Naive thymus-derived CD4-positive, alpha-beta T cell (primary cell): ENCODE results near the gene SNX3. TPM values are rescaled to one million over a fixed set of nuclear protein-coding genes. Genes with fewer than 3 reads are reported as not detected.

ENCODE experiments used
- ATAC-seq: fragments of 150-1000 bp; cut with Tn5 transposase; 2 replicates; pipeline ENCODE4 v1.10.0; 2021; ENCODE audit warnings: mild to moderate bottlenecking, moderate library complexity
- CTCF ChIA-PET: fragments of 350-600 bp; sonication (Branson Sonifier 250); formaldehyde crosslinking; loops from one replicate; lab custom pipeline; 2021; ENCODE audit warnings: antibody characterized with exemption; lab: Charles Lee
- POLR2A ChIA-PET: fragments of 350-600 bp; sonication (Branson Sonifier 250); formaldehyde crosslinking; loops from one replicate; lab custom pipeline; 2021; ENCODE audit warnings: antibody characterized with exemption, inconsistent platforms; lab: Charles Lee
- DNase-seq, 9 donors: peaks; one replicate each; pipeline versions ENCODE4 v3.0.0 to v3.0.0-alpha.2; 2020 to 2022; ENCODE audit warnings: mixed read lengths in 1 of 9
- H3K27ac ChIP-seq: one replicate; pipeline ENCODE4 v1.7.0; 2013; ENCODE audit warnings: mild to moderate bottlenecking, low read depth, low read length, moderate library complexity
- H3K27me3 ChIP-seq, 2 donors: one replicate each; pipeline ENCODE4 v1.7.0; 2013; ENCODE audit warnings: low read length in 2 of 2, mild to moderate bottlenecking in 2 of 2, moderate library complexity in 2 of 2; ENCODE audit not compliant: control insufficient read depth in 2 of 2, insufficient read depth in 2 of 2
- H3K36me3 ChIP-seq, 3 experiments: 1 replicate in 2 of 3; 2 replicates in 1 of 3; pipeline ENCODE4 v1.7.0; 2013; ENCODE audit warnings: low read length in 3 of 3, mild to moderate bottlenecking in 3 of 3, moderate library complexity in 1 of 3; ENCODE audit not compliant: insufficient read depth in 3 of 3, control insufficient read depth in 2 of 3
- H3K4me1 ChIP-seq, 2 donors: one replicate each; pipeline ENCODE4 v1.7.0; 2013; ENCODE audit warnings: low read length in 2 of 2, mild to moderate bottlenecking in 2 of 2, moderate library complexity in 1 of 2; ENCODE audit not compliant: control insufficient read depth in 2 of 2, insufficient read depth in 2 of 2
- H3K4me3 ChIP-seq: 2 replicates; pipeline ENCODE4 v1.7.0; 2013; ENCODE audit warnings: mild to moderate bottlenecking, low read length
- H3K9me3 ChIP-seq, 3 experiments: 1 replicate in 2 of 3; 2 replicates in 1 of 3; pipeline ENCODE4 v1.7.0; 2013; ENCODE audit warnings: low read length in 3 of 3; ENCODE audit not compliant: control insufficient read depth in 2 of 3
- H3K27ac Mint-ChIP-seq, 9 donors: one replicate each; pipeline ENCODE4 v1.8.0; 2020 to 2022; ENCODE audit warnings: mixed read lengths in 9 of 9, mild to moderate bottlenecking in 8 of 9, moderate library complexity in 5 of 9, inconsistent platforms in 2 of 9
- H3K27me3 Mint-ChIP-seq, 5 donors: one replicate each; pipeline ENCODE4 v1.8.0; 2021 to 2022; ENCODE audit warnings: mixed read lengths in 5 of 5, mild to moderate bottlenecking in 1 of 5
- H3K36me3 Mint-ChIP-seq, 5 donors: one replicate each; pipeline ENCODE4 v1.8.0; 2020 to 2022; ENCODE audit warnings: mixed read lengths in 5 of 5, mild to moderate bottlenecking in 3 of 5, inconsistent platforms in 1 of 5
- H3K4me1 Mint-ChIP-seq, 7 donors: one replicate each; pipeline ENCODE4 v1.8.0; 2020 to 2022; ENCODE audit warnings: mixed read lengths in 7 of 7, mild to moderate bottlenecking in 3 of 7, inconsistent platforms in 1 of 7
- H3K4me3 Mint-ChIP-seq, 10 donors: one replicate each; pipeline ENCODE4 v1.8.0; 2020 to 2022; ENCODE audit warnings: mild to moderate bottlenecking in 10 of 10, mixed read lengths in 10 of 10, moderate library complexity in 6 of 10, inconsistent platforms in 2 of 10
- H3K9me3 Mint-ChIP-seq, 11 donors: one replicate each; pipeline ENCODE4 v1.8.0; 2020 to 2022; ENCODE audit warnings: mixed read lengths in 11 of 11, mild to moderate bottlenecking in 4 of 11, inconsistent platforms in 1 of 11, moderate library complexity in 1 of 11
- intact Hi-C, 2 donors: fragments of 100-400 bp; cut with micrococcal nuclease; formaldehyde crosslinking; loops; one replicate each; pipeline ENCODE4 v1.15.1; 2023
- polyA plus RNA-seq, 2 donors: library from polyadenylated mRNA; unstranded; fragments of 300-500 nt; fragmentation: Illumina TruSeq; gene quantifications; one replicate each; pipeline ENCODE4 v1.2.3, GENCODE V29; 2021
- total RNA-seq, 6 experiments: library from RNA in 5 of 6; stranded (reverse) in 5 of 6; gene quantifications; 1 replicate in 5 of 6; 2 replicates in 1 of 6; pipeline ENCODE4 v1.2.3 and lab custom pipeline; 2021 to 2026

SNX3 gene
- total and polyA plus RNA-seq, 7 experiments from 2014 or later, result 42.5 to 216 (median 71.2) TPM

GRCh38 chr6:108193835-108194234 lies 67.0 kb downstream of the SNX3 start:
- no peak overlapping the region for H3K4me3 Mint-ChIP-seq
- ChIA-PET CTCF (no interaction called here), POLR2A (no interaction called here)
- no peak overlapping the region for H3K4me3 ChIP-seq
- no peak overlapping the region for H3K27ac Mint-ChIP-seq
- no peaks in the 10 kb centered on the region for H3K9me3 ChIP-seq
- peaks cover 8 to 35% (median 17%) of the 10 kb centered on the region in 5 donors for H3K27me3 Mint-ChIP-seq
- peaks cover 0 to 3% (median 0%) of the 10 kb centered on the region in 5 donors for H3K36me3 Mint-ChIP-seq
- DNase-seq (no peak), ATAC-seq (no peak)
- intact Hi-C loops, result no loop called here
- H3K4me1 Mint-ChIP-seq, result no peaks in the 10 kb centered on the region
- no peaks in the 10 kb centered on the region for H3K4me1 ChIP-seq
- no peaks in the 10 kb centered on the region for H3K36me3 ChIP-seq
- H3K27ac ChIP-seq, result no peak overlapping the region
- H3K9me3 Mint-ChIP-seq, result peaks cover 0 to 4% (median 0%) of the 10 kb centered on the region in 11 donors
- no peaks in the 10 kb centered on the region for H3K27me3 ChIP-seq

GRCh38 chr6:108193131-108193530 lies 67.7 kb downstream of the SNX3 start:
- H3K36me3 Mint-ChIP-seq, result peaks cover 0 to 3% (median 0%) of the 10 kb centered on the region in 5 donors
- peaks cover 9 to 40% (median 19%) of the 10 kb centered on the region in 5 donors for H3K27me3 Mint-ChIP-seq
- ChIA-PET POLR2A (no interaction called here), CTCF (interaction anchor here (0.6 kb wide), 1 partner anchor 1224 kb away, joined by 4 read pairs; no protein-coding TSS in a partner anchor)
- intact Hi-C loops, result no loop called here
- H3K4me1 Mint-ChIP-seq, result no peaks in the 10 kb centered on the region
- H3K4me1 ChIP-seq, result no peaks in the 10 kb centered on the region
- H3K27ac Mint-ChIP-seq, result no peak overlapping the region
- no peak overlapping the region for H3K4me3 Mint-ChIP-seq
- H3K4me3 ChIP-seq, result no peak overlapping the region
- peaks cover 0 to 4% (median 0%) of the 10 kb centered on the region in 11 donors for H3K9me3 Mint-ChIP-seq
- no peak for DNase-seq
- H3K27ac ChIP-seq, result no peak overlapping the region
- H3K9me3 ChIP-seq, result no peaks in the 10 kb centered on the region
- ATAC-seq, result no peak
- no peaks in the 10 kb centered on the region for H3K27me3 ChIP-seq
- H3K36me3 ChIP-seq, result no peaks in the 10 kb centered on the region

GRCh38 chr6:108187519-108187918 lies 73.3 kb downstream of the SNX3 start:
- Histone ChIP-seq H3K4me3 (no peak overlapping the region), H3K27ac (no peak overlapping the region), H3K36me3 (no peaks in the 10 kb centered on the region), H3K27me3 (peaks cover 0 to 3% of the 10 kb centered on the region in 2 donors), H3K4me1 (no peaks in the 10 kb centered on the region), H3K9me3 (no peaks in the 10 kb centered on the region)
- intact Hi-C loops, result no loop called here
- CTCF ChIA-PET, result no interaction called here
- POLR2A ChIA-PET, result interaction anchor here (0.6 to 1.0 kb wide), 2 partner anchors 44 to 834 kb away, joined by 3 to 4 read pairs; no protein-coding TSS in a partner anchor
- Mint-ChIP-seq H3K27me3 (peaks cover 27 to 55% (median 33%) of the 10 kb centered on the region in 5 donors), H3K36me3 (no peaks in the 10 kb centered on the region), H3K4me1 (no peaks in the 10 kb centered on the region), H3K27ac (no peak overlapping the region), H3K9me3 (peaks cover 0 to 4% (median 0%) of the 10 kb centered on the region in 11 donors), H3K4me3 (no peak overlapping the region)
- ATAC-seq (no peak), DNase-seq (no peak)

- Mint-ChIP-seq H3K36me3 (no peaks in the 10 kb centered on the region), H3K27ac (no peak overlapping the region), H3K4me3 (no peak overlapping the region), H3K9me3 (peaks cover 0 to 4% (median 0%) of the 10 kb centered on the region in 11 donors), H3K27me3 (peaks cover 34 to 54% (median 41%) of the 10 kb centered on the region in 5 donors), H3K4me1 (no peaks in the 10 kb centered on the region)
- DNase-seq (no peak), ATAC-seq (no peak)
- no peaks in the 10 kb centered on the region for H3K4me1 ChIP-seq
- no peaks in the 10 kb centered on the region for H3K36me3 ChIP-seq
- intact Hi-C loops, result no loop called here
- peaks cover 0 to 3% of the 10 kb centered on the region in 2 donors for H3K27me3 ChIP-seq
- ChIA-PET POLR2A (no interaction called here), CTCF (no interaction called here)
- H3K4me3 ChIP-seq, result no peak overlapping the region
- H3K9me3 ChIP-seq, result no peaks in the 10 kb centered on the region
- no peak overlapping the region for H3K27ac ChIP-seq
Observed at GRCh38 chr6:108186226-108186625, 74.6 kb downstream of the SNX3 start.

GRCh38 chr6:108180776-108181175 lies 80.1 kb downstream of the SNX3 start:
- Mint-ChIP-seq H3K4me3 (no peak overlapping the region), H3K27ac (no peak overlapping the region), H3K27me3 (peaks cover 70 to 88% (median 73%) of the 10 kb centered on the region in 5 donors), H3K9me3 (peaks cover 0 to 2% (median 0%) of the 10 kb centered on the region in 11 donors), H3K36me3 (peaks cover 0 to 4% (median 0%) of the 10 kb centered on the region in 5 donors), H3K4me1 (peaks cover 0 to 12% (median 6%) of the 10 kb centered on the region in 7 donors)
- no peak overlapping the region for H3K27ac ChIP-seq
- no peak overlapping the region for H3K4me3 ChIP-seq
- H3K9me3 ChIP-seq, result no peaks in the 10 kb centered on the region
- H3K27me3 ChIP-seq, result peaks cover 3 to 15% of the 10 kb centered on the region in 2 donors
- peaks cover 2 to 3% of the 10 kb centered on the region in 2 donors for H3K4me1 ChIP-seq
- no peak for DNase-seq
- POLR2A ChIA-PET, result no interaction called here
- no peak for ATAC-seq
- no peaks in the 10 kb centered on the region for H3K36me3 ChIP-seq
- intact Hi-C loops, result no loop called here
- CTCF ChIA-PET, result interaction anchor here (0.6 kb wide), 1 partner anchor 59 kb away, joined by 3 read pairs; no protein-coding TSS in a partner anchor

- ATAC-seq, result no peak
- Mint-ChIP-seq H3K36me3 (peaks cover 0 to 6% (median 0%) of the 10 kb centered on the region in 5 donors), H3K4me3 (no peak overlapping the region), H3K9me3 (peaks cover 0 to 2% (median 0%) of the 10 kb centered on the region in 11 donors), H3K4me1 (peaks cover 4 to 17% (median 9%) of the 10 kb centered on the region in 7 donors), H3K27me3 (peaks cover 70 to 88% (median 73%) of the 10 kb centered on the region in 5 donors), H3K27ac (no peak overlapping the region)
- Histone ChIP-seq H3K4me3 (no peak overlapping the region), H3K4me1 (peaks cover 2 to 6% of the 10 kb centered on the region in 2 donors), H3K27me3 (peaks cover 3 to 15% of the 10 kb centered on the region in 2 donors), H3K36me3 (no peaks in the 10 kb centered on the region), H3K9me3 (no peaks in the 10 kb centered on the region), H3K27ac (no peak overlapping the region)
- CTCF ChIA-PET, result no interaction called here
- DNase-seq, result no peak
- intact Hi-C loops, result no loop called here
- POLR2A ChIA-PET, result no interaction called here
Observed at GRCh38 chr6:108180266-108180665, 80.6 kb downstream of the SNX3 start.

GRCh38 chr6:108179741-108180140 lies 81.1 kb downstream of the SNX3 start:
- Histone ChIP-seq H3K9me3 (no peaks in the 10 kb centered on the region), H3K27ac (no peak overlapping the region), H3K4me1 (peaks cover 2 to 7% of the 10 kb centered on the region in 2 donors), H3K36me3 (no peaks in the 10 kb centered on the region), H3K4me3 (no peak overlapping the region), H3K27me3 (peaks cover 5 to 20% of the 10 kb centered on the region in 2 donors)
- no peak for ATAC-seq
- CTCF ChIA-PET, result no interaction called here
- intact Hi-C loops, result no loop called here
- H3K4me3 Mint-ChIP-seq, result no peak overlapping the region
- H3K27me3 Mint-ChIP-seq, result peaks cover 70 to 88% (median 78%) of the 10 kb centered on the region in 5 donors
- no peak overlapping the region for H3K27ac Mint-ChIP-seq
- H3K4me1 Mint-ChIP-seq, result peaks cover 6 to 22% (median 13%) of the 10 kb centered on the region in 7 donors
- POLR2A ChIA-PET, result no interaction called here
- H3K9me3 Mint-ChIP-seq, result peaks cover 0 to 2% (median 0%) of the 10 kb centered on the region in 11 donors
- DNase-seq, result no peak
- H3K36me3 Mint-ChIP-seq, result peaks cover 0 to 10% (median 0%) of the 10 kb centered on the region in 5 donors
